ENCODE measurements around the gene PPP1R13B. TPM values are rescaled to one million over a fixed set of nuclear protein-coding genes. Genes with fewer than 3 reads are reported as not detected.

Gene PPP1R13B
- total and polyA plus RNA-seq, 7 donors = 4.7 to 17.9 (median 13.3) TPM

GRCh38 chr14:103870891-103871595, 23.7 kb upstream of the PPP1R13B start:
- intact Hi-C loops (cut with DNase I) = no loop called here
- Histone ChIP-seq H3K27ac (no peak overlapping the region), H3K27me3 (ENCODE audit: insufficient read depth in 3 of 3, low read length in 2 of 3) (no peaks in the 10 kb centered on the region), H3K9me3 (no peaks in the 10 kb centered on the region), H3K4me3 (no peak overlapping the region), H3K36me3 (ENCODE audit: insufficient read depth in 1 of 2, low read depth in 1 of 2) (no peaks in the 10 kb centered on the region), H3K4me1 (no peaks in the 10 kb centered on the region)
- TF ChIP-seq CTCF (IDR thresholded peaks at IDR 0.05) = no peak
- no peak for ATAC-seq
- WGBS, 3 donors = 91 to 95% (median 94%) methylated on average over 8 of the region's 8 CpGs
- DNase-seq = no peak

GRCh38 chr14:103870144-103870876, 22.9 kb upstream of the PPP1R13B start:
- TF ChIP-seq CTCF (IDR thresholded peaks at IDR 0.05) = no peak
- ATAC-seq = no peak
- H3K4me3 ChIP-seq = no peak overlapping the region
- intact Hi-C loops (cut with DNase I) = no loop called here
- no peak overlapping the region for H3K27ac ChIP-seq
- 90 to 94% (median 93%) methylated on average over 9 of the region's 9 CpGs for WGBS, 3 donors
- no peaks in the 10 kb centered on the region for H3K4me1 ChIP-seq
- DNase-seq = no peak
- no peaks in the 10 kb centered on the region for H3K36me3 ChIP-seq (ENCODE audit: insufficient read depth in 1 of 2, low read depth in 1 of 2)
- no peaks in the 10 kb centered on the region for H3K27me3 ChIP-seq (ENCODE audit: insufficient read depth in 3 of 3, low read length in 2 of 3)
- no peaks in the 10 kb centered on the region for H3K9me3 ChIP-seq

- TF ChIP-seq CTCF (IDR thresholded peaks at IDR 0.05) = no peak
- H3K27me3 ChIP-seq (ENCODE audit: insufficient read depth in 3 of 3, low read length in 2 of 3) = no peaks in the 10 kb centered on the region
- intact Hi-C loops (cut with DNase I) = no loop called here
- H3K4me1 ChIP-seq = no peaks in the 10 kb centered on the region
- 88 to 92% (median 89%) methylated on average over 14 of the region's 14 CpGs for WGBS, 3 donors
- DNase-seq (no peak), ATAC-seq (no peak)
- no peaks in the 10 kb centered on the region for H3K9me3 ChIP-seq
- no peaks in the 10 kb centered on the region for H3K36me3 ChIP-seq (ENCODE audit: insufficient read depth in 1 of 2, low read depth in 1 of 2)
- no peak overlapping the region for H3K4me3 ChIP-seq
- no peak overlapping the region for H3K27ac ChIP-seq
Observed at GRCh38 chr14:103869406-103870143, 22.2 kb upstream of the PPP1R13B start.

GRCh38 chr14:103868242-103868897, 21.0 kb upstream of the PPP1R13B start:
- no peak for TF ChIP-seq CTCF (IDR thresholded peaks at IDR 0.05)
- Histone ChIP-seq H3K9me3 (no peaks in the 10 kb centered on the region), H3K27me3 (ENCODE audit: insufficient read depth in 3 of 3, low read length in 2 of 3) (no peaks in the 10 kb centered on the region), H3K4me1 (no peaks in the 10 kb centered on the region), H3K27ac (no peak overlapping the region), H3K36me3 (ENCODE audit: insufficient read depth in 1 of 2, low read depth in 1 of 2) (no peaks in the 10 kb centered on the region), H3K4me3 (no peak overlapping the region)
- intact Hi-C loops (cut with DNase I) = no loop called here
- DNase-seq (no peak), ATAC-seq (no peak)
- 94 to 97% (median 95%) methylated on average over 9 to 10 of the region's 10 CpGs for WGBS, 3 donors
